GM19463 (cell line): ENCODE measurements around the gene SNRNP48.

Experiments used
- ATAC-seq: cut with Tn5 transposase; IDR thresholded peaks from one replicate; pipeline ENCODE4 v1.9.1; 2021; ENCODE audit warnings: mild to moderate bottlenecking, moderate library complexity; ENCODE audit not compliant: unreplicated experiment

The SNRNP48 gene, protein sequence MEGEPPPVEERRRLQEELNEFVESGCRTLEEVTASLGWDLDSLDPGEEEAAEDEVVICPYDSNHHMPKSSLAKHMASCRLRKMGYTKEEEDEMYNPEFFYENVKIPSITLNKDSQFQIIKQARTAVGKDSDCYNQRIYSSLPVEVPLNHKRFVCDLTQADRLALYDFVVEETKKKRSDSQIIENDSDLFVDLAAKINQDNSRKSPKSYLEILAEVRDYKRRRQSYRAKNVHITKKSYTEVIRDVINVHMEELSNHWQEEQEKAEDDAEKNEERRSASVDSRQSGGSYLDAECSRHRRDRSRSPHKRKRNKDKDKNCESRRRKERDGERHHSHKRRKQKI

DNA sequence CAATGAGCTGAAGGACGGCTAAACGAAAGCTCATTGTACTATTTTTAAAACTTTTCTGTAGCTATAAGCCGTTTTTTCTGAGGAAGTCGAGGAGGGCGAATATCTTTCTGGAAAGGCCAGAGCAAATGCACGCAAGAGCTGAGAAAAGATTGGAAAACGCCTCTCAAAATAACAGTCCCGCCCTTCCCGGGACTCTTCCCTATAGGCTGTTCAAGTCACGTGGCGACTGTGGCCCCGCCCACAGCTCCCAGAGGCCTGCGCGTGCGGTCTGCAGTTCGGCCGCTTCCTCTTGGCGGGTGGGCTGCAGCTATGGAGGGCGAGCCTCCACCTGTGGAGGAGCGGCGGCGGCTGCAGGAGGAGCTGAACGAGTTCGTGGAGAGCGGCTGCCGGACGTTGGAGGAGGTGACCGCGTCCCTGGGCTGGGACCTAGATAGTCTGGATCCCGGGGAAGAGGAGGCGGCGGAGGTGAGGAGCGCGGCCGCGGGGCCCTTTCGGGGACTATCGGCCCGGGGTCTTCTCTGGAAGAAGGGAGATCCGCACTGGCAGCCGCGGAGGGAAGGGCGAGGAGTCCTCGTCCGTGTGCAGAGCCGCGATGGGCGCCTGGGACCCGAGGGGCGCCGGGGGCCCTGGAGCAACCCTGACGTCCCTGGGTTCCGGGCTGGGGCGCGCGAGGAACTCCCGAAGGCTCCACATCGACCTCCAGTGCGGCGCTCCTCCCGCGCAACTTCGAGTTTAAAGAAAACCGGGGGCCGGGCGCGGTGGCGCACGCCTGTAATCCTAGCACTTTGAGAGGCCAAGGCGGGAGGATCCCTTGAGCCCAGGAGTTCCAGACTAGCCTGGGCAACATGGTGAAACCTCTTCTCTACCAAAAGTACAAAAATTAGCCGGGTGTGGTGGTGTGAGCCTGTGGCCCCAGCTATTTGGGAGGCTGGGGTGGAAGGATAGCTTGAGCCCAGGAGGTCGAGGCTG, at the start of gene SNRNP48:
Gene SNRNP48 (plus strand): TSS at position 250 of the 969 bp plus-strand sequence. CDS start 60 bp downstream, at position 310.
- peak; percentile 100 for ATAC-seq

DNA sequence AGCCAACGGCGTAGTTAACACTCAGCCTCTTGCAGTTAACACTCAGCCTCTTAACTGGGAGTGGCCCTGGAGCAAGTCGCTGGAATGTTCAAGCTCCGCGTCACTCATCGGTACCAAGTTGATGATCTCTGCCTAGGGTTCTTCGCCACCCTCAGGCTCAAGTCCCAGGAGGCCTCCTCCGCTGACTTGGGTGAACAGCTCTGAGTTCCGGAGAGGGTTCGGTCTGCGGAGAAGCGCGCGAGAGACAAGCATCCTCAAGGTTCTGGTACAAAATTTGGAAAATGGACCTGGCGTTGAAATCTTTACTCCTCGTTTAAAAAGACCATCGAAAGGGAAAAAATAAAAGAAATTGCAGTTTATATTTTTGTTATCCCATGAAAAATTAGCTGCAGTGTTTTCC, 49.4 kb upstream of the SNRNP48 start:
- ATAC-seq: no peak

DNA sequence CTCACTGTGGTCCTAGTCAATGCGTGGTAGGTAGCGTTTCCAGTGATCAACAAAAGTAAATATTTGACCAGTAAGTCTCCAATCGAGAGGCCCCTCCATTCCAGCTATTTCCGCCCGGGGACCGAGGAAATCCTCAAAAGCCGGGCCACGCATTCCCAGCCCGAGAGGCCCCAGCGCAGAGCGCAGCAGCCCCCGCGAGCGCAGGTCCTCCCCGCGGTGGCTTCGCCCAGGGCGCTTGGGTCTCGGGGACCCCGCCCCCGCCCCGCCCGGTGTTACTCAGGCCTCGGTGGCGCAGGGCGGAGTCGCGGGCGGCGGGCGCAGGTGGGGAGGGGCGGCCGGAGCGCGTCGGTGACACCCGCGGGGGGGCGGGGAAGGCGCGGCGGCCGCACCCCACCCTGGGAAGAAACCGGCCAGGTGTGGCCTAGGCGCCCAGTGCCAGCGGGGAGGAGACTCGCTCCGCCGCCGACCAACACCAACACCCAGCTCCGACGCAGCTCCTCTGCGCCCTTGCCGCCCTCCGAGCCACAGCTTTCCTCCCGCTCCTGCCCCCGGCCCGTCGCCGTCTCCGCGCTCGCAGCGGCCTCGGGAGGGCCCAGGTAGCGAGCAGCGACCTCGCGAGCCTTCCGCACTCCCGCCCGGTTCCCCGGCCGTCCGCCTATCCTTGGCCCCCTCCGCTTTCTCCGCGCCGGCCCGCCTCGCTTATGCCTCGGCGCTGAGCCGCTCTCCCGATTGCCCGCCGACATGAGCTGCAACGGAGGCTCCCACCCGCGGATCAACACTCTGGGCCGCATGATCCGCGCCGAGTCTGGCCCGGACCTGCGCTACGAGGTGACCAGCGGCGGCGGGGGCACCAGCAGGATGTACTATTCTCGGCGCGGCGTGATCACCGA, 48.6 kb upstream of the SNRNP48 start, which contains the start of gene DSP:
Gene DSP (plus strand): TSS at position 497 of the 890 bp plus-strand sequence. CDS start 245 bp downstream, at position 742.
- no peak for ATAC-seq

DNA sequence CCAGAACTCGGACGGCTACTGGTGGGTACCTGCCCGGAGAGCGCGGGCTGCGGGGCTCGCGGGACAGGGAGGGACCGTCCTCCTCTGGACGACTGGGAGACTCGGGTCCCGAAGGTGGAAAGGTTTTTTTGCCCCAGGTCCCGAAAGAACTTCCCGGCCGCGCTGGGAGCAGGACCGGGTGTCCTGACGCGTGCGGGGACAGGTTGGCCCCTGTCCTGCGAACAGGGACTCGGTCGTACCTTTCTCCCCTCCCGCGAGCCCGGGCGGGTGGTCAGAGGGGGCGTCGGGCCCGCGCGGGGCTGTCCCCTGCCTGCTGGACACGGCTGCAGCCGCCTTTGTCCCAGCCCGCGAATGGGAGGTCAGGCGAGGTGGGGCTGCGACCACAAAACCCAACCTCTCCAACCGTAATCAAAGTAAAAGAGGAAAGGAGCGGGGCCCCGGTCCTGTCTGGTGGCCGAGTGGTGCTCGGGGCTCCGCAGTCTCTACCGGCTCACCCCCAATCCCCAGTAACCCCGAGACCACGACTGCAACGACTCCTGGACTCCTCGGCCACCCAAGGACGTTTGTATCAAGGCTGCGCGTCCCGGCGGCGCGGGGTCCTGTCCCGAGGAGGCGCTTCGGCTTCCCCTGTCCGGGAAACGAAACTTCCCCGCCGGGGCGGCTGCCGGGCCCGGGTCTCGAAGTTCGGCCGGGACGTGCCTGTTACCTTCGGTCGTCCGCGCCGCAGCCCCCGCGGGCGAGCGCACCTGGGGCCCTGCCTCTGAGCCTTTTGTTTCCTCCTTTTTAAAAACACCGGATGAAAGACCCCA, 47.7 kb upstream of the SNRNP48 start:
- ATAC-seq: no peak

DNA sequence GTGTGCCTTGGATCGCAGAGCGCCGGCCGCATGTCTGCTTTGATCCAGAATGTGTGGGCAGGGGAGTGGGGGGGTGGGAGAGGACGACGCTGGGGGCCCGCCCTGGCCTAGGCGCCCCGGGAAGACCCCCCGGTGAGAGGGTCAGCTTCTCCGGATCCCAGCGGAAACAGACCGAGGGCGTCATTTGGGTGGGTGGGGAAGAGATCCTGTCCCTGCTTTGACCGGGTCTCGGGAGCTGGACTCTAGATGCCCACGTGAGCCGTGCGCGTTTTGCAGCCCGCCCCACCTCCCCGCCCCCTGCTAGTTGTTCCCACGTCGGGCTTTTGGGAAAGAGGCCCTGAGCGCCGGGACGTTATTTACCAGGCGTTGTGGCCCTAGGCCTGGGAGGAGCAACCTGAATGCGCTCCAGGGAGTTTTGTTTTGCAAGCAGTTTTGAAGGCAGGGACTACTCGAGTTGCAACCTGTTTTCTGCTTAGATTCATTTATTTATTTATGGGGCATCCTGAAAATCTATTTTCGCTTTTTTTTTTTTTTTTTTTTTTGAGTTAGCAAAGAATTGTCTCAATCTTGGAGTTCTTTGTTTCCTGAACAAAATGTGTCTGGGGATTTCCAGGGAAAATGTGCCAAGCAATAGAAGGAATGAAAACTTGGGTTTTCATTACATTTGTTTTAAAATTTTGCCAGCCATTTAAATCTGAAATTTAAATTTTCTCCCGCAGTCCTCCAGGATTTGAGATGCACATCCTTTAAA, 46.9 kb upstream of the SNRNP48 start:
- no peak for ATAC-seq

DNA sequence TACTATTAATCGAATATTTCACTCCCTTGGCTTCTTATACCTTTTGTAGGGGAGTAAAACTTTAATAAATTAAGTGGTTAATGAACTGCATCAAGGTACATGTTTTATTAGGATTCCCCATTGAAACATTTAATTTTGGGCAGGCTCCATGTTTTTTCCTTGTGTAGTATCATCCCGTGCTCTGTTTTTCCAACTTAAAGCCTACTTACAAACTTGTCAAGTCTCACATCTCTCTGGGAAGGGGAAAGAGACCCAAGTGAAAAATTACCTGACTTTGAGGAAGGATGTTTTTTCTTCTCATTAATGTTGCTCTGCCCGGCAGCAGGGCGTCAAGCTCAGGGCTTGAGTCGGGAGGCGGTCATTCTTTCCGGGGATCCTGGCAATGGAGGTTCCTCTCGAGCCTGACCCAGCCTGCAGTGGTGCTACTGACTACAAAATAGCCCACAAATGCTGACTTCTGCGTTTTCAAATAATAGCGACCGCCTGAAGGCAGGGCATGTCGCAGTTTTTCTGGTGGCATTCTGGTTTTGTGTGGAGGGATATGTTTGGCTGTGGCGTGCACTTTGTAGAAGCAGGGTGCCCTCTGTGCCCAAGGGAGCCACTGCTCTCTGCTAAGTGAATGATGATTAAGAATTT, 46.1 kb upstream of the SNRNP48 start:
- no peak for ATAC-seq

DNA sequence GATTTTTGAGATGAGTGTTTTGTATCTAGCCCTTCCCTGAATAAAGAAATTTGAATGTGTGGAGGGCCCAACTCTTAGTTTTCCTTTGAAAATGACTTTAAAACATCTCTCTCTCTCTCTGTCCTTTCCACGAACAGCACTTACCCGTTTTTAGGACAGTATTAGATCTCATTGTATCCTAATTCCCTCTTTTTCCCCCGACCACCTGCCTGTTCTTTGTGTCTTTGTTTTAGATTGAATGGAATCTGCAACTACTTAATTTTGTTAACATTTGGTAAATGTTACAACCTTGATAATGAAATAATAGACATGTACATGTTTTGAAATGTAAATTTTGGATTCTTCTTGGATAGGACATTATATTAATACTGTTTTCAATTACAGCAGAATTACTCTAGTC, 45.4 kb upstream of the SNRNP48 start:
- no peak for ATAC-seq

DNA sequence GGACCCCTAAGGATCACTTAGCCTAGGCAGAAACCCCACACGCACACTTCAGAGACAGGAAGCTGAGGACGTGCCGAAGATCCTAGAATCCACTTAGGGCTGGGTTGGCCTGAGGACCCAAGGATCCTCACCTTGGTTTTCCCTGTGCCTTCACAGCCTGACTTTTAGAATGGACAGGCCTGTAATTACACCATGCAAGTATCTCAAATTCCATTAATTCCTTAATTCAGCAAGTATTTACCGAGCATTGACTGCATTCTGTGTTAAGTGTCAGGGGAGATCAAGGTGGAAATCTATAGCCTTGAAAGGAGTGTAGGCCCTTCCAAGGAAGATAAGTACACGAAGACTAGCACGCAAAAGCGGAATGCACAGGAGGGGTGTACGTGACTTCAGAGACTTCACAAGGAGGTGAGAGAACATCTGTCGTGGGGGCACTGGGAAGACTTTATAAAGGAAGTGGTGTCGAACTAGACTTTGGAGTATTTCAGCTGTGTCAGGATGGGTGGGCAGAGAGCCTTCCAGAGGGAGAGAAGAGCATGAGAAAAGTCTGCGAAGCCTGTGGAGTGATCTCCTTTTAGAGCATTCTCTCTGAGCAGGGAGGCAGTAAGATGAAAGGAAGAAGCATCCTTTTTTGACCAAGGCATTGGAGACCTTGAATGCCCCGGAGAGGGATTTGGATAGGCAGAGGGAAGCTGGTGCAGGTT, 44.5 kb upstream of the SNRNP48 start:
- no peak for ATAC-seq

DNA sequence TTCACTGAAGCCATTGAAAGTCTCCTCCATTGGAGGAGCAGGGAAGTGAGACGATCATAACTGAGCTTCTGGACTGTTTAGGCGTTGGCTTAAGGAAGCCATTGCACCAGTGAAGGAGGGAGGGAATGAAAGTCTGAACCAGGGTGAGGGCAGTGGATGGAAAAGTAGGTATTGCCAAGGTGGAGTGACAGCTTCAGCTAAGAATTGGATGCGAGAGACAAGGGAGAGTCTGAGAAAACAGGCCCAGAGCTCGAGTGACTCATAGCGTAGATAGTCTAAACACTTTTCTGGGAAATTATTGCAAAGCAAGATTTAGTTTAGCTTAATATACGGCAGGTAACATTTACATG, 44.0 kb upstream of the SNRNP48 start:
- ATAC-seq: no peak

DNA sequence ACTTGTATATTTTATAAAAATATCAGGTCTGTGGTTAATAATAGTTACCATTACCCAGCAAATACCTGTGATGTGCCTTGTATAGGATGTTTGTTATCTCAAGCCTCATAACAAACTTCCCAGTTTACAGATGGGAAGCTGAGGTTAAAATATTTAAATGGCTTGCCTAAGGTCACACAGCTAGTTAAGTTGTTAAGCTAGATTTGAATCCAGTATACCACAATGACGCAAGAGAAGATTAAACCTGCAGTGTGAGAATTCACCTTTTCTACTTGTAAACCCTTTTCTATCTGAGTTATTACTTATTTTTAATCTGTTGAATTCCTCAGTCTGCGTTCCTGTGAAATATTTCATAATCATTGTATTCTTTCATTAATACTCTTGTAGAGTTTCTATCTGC, 43.6 kb upstream of the SNRNP48 start:
- ATAC-seq: no peak

DNA sequence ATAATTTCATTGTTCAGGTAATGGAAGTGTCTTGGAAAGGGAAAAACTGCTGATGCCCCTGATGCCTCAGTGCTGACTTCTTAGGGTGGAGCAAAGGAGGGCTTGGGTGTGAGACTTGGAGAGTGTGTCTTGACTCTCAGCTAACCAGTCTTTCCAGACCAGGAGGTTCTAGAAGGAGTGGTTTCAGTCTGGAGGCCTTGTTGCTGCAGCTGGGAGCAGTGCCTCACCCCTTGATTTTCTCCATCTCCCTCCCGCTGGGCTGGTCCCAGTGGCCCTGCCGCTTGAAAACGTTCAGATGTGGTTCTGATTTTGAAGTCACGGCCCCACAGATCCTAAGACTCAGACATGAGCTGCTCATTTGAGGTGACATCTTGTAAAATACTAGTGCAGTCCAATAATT, 43.1 kb upstream of the SNRNP48 start:
- ATAC-seq: no peak

DNA sequence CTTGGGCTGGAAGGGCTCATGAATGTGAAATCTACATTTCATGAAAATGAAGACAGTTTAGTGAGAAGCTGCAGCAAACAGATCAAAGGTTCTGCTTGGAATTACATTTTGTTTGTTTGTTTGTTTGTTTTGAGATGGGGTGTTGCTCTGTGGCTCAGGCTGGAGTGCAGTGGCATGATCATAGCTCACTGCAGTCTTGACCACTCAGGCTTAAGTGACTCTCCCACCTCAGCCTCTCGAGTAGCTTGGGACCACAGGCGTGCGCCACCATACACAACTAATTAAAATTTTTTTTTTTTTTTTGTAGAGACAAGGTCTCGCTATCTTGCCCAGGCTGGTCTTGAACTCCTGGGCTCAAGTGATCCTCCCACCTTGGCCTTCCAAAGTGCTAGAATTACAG, 42.7 kb upstream of the SNRNP48 start:
- ATAC-seq: no peak

DNA sequence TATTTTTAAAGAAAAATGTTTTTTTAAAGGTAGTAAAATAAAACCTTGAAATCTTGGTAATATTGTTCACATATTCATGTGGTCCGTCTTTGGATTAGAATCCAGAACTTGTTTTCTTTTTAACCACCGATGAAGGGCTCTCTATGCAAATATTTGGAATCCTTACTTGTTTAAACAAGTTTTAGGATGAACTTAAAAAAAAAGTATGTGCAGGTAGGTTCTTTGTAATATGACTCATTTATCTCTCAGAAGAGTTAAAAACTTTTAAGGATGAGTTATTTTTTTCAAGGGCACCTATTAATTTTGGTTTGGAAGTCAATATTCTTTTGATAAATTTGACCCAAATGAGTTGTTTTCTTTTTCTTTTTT, 39.6 kb upstream of the SNRNP48 start:
- ATAC-seq: no peak

DNA sequence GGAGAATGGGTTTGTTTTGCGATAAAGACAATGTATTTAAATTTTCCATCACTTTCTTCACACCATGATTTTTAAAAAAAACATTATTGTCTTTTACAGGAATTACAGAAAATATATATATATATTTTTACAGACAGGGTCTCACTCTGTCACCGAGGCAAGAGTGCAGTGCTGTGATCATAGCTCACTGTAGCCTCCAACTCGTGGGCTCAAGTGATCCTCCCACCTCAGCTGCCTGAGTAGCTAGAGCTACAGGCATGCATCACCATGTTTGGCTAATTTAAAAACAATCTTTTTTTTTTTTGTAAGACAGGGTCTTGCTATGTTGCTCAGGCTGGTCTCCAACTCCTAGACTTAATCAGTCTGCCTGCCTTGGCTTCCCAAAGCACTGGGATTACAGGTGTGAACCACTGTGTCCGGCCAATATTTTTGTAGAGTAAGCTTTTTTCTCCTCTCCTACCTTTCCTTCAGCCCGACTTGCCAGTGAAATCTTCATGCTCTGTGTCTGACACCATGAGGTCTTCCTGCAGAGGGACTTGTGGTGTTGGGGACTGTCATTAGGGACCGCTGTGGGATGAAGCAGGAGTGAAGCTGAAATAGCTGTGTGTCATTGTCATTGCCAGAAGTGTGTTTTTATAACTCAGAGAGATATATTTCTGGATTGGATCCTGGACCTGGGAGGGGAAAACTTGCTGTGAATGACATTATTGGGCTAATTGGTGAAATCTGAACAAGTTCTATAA, 35.3 kb upstream of the SNRNP48 start:
- no peak for ATAC-seq

DNA sequence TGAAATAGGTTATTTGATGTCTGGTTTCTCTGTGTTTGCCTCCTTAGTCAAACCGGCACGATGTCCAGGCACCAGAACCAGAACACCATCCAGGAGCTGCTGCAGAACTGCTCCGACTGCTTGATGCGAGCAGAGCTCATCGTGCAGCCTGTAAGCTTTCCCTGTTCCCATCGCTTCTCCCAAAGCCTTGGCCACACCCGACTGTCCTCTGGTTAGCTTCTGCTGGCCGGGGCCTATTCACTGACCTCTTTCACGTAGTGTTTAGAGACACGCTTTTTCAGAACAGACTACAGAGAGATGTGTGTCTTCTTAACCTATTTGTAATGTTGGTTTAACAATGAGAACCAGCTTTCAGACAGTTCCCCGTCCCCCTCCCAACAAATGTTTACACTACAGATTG, 34.3 kb upstream of the SNRNP48 start:
- ATAC-seq: no peak

DNA sequence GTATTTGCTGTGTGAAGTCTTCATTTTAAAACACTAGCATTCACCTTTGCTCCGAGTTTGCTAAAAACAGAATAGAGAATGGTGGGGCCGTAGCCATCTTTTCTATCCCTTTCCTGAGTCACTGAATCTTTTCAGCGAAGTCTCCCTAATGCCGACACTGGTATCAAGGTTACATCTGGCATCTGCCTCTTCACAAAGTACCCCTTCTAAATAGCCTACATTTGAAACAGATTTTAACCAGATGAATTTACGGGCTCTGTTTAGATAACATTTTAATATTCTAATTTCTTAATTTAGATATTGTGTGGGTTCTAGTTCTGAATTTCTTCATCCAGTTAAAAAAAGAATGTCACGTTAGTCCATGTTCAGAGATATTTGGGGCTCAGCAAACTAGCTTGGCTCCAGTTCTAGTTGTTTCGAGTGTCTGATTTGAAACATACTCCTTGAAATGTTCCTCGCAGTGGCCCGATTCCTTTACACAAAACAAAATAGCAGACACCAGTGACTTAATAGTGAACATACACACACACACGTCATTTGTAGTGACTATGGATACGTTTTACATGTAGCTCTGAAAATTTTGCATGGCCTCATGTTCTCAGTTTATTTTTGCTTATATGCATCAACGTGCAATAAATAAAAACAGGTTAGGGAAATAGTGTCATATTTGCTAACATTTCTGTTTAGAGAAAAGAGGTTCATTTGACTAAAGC, 33.4 kb upstream of the SNRNP48 start:
- ATAC-seq: no peak

DNA sequence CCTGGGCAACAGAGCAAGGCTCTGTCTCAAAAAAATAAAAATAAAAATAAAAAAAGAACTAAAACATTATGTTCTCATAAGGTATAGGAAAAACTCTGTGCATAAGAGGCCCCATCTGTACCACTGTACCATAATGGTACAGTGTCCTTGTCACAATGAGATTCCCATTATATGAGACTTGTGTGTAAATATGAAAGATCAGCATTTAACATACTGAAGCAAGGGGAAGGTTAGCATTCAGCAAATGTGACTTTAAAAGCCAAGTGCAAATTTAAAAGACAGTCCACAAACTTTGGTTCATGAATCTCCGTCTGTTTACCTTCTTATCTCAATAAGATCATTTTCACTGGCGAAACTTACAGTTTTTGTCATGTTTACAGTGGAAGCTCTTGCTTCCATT, 32.3 kb upstream of the SNRNP48 start:
- ATAC-seq: no peak
